SH-SY5Y (cell line): ENCODE data around the gene RDH5.

ENCODE experiments used
- GATA2 ChIP-seq: IDR thresholded peaks from 2 replicates; pipeline ENCODE4 v1.6.1; 2011; ENCODE audit warnings: mild to moderate bottlenecking, low read depth, low read length
- GATA3 ChIP-seq: IDR thresholded peaks from 2 replicates; pipeline ENCODE4 v1.6.1; 2011; ENCODE audit warnings: low read depth, mild to moderate bottlenecking, low read length, moderate library complexity

Gene RDH5

GRCh38 chr12:55724940-55725309 is 4.7 kb downstream of the RDH5 start:
- TF ChIP-seq GATA3 (no peak), GATA2 (no peak)

- TF ChIP-seq GATA2 (no peak), GATA3 (no peak)
These were observed 5.4 kb downstream of the RDH5 start for GRCh38 chr12:55725556-55725955.

- no peak for TF ChIP-seq GATA3
- no peak for TF ChIP-seq GATA2
These were observed 6.8 kb downstream of the RDH5 start for GRCh38 chr12:55726971-55727370.

DNA sequence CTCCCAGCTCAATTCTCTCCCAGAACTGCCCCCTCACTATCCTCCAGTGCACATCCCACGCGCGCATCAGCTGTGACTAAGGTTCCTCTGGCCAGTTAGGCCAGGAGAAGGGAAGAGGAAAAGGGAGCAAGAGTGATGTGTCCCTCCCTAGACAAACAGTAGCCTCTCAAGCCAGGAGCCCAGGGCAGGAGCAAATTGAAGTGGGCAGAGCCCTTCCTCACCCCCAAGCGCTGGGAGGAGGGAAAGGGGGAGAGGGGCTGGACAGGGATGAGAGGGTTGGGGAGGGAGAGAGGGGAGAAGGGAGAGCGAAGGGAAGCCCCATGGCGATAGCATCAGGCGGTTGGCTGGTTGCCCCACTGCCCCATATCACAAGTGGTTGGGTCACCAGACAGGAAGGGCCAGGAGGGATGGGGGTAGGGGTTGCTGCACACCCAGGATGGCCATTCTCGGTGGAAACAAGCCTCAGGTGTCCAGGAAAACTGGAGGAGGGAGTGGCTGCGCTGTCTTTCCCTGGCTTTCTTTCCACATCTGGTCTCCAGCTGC is 7.5 kb downstream of the RDH5 start:
- TF ChIP-seq GATA2: peak; percentile 90
- TF ChIP-seq GATA3: no peak

- no peak for TF ChIP-seq GATA2
- no peak for TF ChIP-seq GATA3
These were observed 8.2 kb downstream of the RDH5 start for GRCh38 chr12:55728186-55728938.

DNA sequence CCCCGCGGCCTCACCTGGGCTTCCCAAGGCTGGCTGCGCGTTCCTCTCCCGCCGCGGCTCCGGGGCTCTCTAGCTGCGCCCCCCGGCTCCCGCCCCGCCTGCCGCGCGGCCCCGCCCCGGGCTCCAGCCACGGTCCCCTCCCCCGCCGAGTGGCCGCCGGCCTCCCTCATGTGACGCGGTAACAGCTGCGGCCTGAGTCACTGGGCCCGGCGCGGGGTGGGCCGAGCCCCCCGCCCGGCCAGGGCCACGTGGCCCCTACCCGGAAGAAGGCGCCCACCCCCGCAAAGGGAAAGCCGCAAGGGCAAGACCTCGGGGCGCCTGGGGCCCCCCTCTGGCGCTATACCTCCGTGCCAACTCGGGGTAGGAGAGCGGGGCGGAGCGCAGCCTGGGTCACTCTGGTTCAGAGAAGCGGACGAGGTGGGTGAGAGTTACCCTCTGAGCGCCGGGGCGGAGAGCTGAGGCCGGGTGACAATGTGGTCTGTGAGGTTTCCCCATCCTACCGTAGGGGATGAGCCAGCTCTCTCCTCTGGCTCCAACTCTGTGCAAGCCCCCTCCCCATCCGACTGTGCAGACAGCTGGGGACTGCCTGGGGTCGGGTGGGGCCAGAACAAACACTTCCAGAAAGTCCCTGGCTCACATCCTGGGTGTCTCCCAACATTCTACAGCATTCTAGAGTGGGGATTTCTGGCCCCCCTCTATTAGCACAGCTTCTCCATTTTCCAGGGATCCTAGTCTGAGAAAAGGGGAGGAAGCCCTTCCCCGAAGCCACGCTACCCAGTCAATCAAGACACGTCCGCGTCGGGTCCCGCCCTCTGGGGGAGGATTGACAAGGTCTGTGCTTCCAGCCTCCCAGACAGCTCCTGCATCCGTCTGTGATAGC is 9.0 kb downstream of the RDH5 start, which contains the start of gene CD63:
Gene CD63, minus strand, starts transcription at position 71 of the 880 bp plus-strand sequence. CDS start 668 bp downstream, outside the sequence.
- TF ChIP-seq GATA3: no peak
- TF ChIP-seq GATA2: no peak

GRCh38 chr12:55729819-55730818 is 9.9 kb downstream of the RDH5 start:
- no peak for TF ChIP-seq GATA2

- TF ChIP-seq GATA3 (no peak), GATA2 (no peak)
These were observed 12.1 kb downstream of the RDH5 start for GRCh38 chr12:55732288-55732687.

GRCh38 chr12:55733021-55733555 is 12.9 kb downstream of the RDH5 start:
- TF ChIP-seq GATA2 (no peak), GATA3 (no peak)

DNA sequence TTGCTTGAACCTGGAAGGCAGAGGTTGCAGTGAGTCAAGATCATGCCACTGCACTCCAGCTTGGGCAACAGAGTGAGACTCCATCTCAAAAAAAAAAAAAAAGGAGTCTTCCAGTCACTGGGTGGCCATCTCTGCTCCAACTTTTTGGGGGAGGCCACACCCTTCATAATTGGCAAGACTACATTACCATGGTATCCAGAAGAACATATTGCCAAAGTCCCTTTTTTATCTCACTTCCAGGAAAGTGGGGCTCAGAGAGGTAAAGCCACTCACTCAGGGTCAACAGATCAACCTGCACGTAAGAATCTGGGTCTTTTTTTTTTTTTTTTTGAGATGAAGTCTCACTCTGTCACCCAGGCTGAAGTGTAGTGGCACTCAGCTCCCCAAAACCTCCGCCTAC is 13.7 kb downstream of the RDH5 start:
- TF ChIP-seq GATA2 (no peak), GATA3 (no peak)

GRCh38 chr12:55734595-55734994 is 14.4 kb downstream of the RDH5 start:
- TF ChIP-seq GATA2 (no peak), GATA3 (no peak)

DNA sequence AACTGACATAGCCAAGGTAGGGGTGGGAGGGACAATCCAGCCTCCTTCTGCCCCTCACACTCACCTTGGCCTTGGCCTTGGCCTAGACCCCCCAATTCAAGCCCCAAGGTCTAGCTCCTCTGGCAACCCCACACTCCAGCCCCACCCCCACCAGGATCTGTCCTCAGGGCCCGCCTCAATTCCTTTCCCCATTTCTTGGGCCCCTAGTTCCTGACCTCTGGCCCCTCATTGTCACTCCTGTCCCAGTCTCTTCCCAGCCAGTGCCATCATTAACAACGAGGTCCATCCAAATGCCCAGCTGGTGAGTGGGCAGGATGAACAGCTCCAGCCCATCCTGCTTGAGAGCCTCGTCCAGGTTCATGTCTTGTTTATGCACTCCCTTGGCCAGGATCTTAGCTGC is 15.9 kb downstream of the RDH5 start:
- no peak for TF ChIP-seq GATA3
- TF ChIP-seq GATA2: no peak

DNA sequence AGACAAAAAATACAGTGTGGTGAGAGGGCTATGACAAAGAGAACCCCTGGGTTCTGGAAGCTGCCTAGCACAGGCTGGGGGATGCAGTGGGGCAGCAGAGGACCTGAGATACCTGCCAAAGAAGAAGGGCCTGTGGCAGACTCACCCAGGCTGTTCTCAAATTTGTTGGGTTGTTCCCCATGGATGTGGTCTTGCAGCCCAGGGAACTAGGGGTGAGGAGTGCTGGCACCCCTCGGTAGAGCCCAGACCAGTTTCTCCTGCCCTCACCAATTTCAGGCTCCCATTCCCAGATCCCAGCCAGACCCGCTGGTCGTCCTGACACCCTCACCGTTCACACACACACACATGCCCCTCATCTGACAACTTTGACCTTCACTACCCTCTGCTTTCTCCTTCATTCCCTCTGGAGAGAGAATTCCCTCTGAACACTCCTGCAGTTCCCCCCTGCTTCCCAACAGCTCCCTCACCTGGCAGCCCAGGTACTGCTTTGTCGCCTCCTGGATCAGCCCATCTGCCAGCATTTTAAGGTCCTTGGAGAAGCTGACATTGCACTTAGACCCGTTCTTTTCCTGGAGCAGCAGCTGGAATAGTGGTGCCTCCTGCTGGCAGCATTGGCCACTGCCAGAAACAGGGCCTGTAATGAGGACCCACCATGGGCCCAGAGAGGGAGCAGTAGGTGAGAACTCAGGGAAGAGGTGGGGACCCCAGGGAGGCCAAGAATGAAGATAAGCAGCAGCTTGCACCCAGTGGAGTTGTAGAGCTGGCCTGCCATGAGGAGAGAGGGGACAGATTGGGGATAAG is 16.8 kb downstream of the RDH5 start:
- TF ChIP-seq GATA3 (no peak), GATA2 (no peak)
